HepG2 (cell line): ENCODE results near the gene EEF1A1. TPM values are rescaled to one million over a fixed set of nuclear protein-coding genes. Genes with fewer than 3 reads are reported as not detected.

Source experiments
- ATRX ChIP-seq: sonication (generic); formaldehyde crosslinking; IDR thresholded peaks from 2 replicates; pipeline ENCODE4 v1.4.0; 2020; ENCODE audit warnings: missing genetic modification reagents, borderline replicate concordance
- CBX5 ChIP-seq: sonication (generic); formaldehyde crosslinking; IDR thresholded peaks from 2 replicates; pipeline ENCODE4 v1.4.0; 2020; ENCODE audit warnings: missing genetic modification reagents, borderline replicate concordance
- CHD2 ChIP-seq: IDR thresholded peaks from 2 replicates; pipeline ENCODE4 v1.6.1; 2011; ENCODE audit warnings: low read depth, low read length, improper control_type of control experiment
- DPF2 ChIP-seq: sonication (generic); formaldehyde crosslinking; IDR thresholded peaks from 2 replicates; pipeline ENCODE4 v1.4.0; 2020; ENCODE audit warnings: mild to moderate bottlenecking, low read depth, missing genetic modification reagents, borderline replicate concordance
- EEA1 ChIP-seq: sonication (generic); formaldehyde crosslinking; IDR thresholded peaks from 2 replicates; pipeline ENCODE4 v1.5.1; 2020; ENCODE audit warnings: mild to moderate bottlenecking, missing genetic modification reagents, borderline replicate concordance
- HDAC1 ChIP-seq: sonication (generic); formaldehyde crosslinking; IDR thresholded peaks from 2 replicates; pipeline ENCODE4 v1.5.1; 2020; ENCODE audit warnings: mild to moderate bottlenecking, missing genetic modification reagents
- HNRNPK ChIP-seq: fragments of 200-400 bp; formaldehyde crosslinking; IDR thresholded peaks from 2 replicates; pipeline ENCODE4 v1.6.1; 2018; ENCODE audit warnings: low read length, low read depth, moderate library complexity, mild to moderate bottlenecking; ENCODE audit not compliant: poor library complexity, severe bottlenecking
- LCORL ChIP-seq, 2 experiments: fragments of 450-650 bp in 1 of 2; sonication (generic) in 1 of 2; formaldehyde crosslinking in 1 of 2; IDR thresholded peaks; 2 replicates each; pipeline versions ENCODE4 v1.5.0 to v1.6.1; 2017 to 2020; ENCODE audit warnings: antibody characterized with exemption in 1 of 2, missing genetic modification reagents in 1 of 2
- POLR2AphosphoS5 ChIP-seq: IDR thresholded peaks from 2 replicates; pipeline ENCODE4 v1.6.1; 2012; ENCODE audit warnings: low read depth, low read length
- SMAD1 ChIP-seq: sonication (generic); formaldehyde crosslinking; IDR thresholded peaks from 2 replicates; pipeline ENCODE4 v1.4.0; 2020; ENCODE audit warnings: missing genetic modification reagents, low read depth, mild to moderate bottlenecking, borderline replicate concordance
- TBX2 ChIP-seq: sonication (generic); formaldehyde crosslinking; IDR thresholded peaks from 2 replicates; pipeline ENCODE4 v1.5.0; 2020; ENCODE audit warnings: missing genetic modification reagents, mild to moderate bottlenecking, borderline replicate concordance
- WIZ ChIP-seq: sonication (generic); formaldehyde crosslinking; IDR thresholded peaks from 2 replicates; pipeline ENCODE4 v1.5.1; 2020; ENCODE audit warnings: mild to moderate bottlenecking, missing genetic modification reagents
- YY1 ChIP-seq: IDR thresholded peaks from 2 replicates; pipeline ENCODE4 v1.6.1; 2011; ENCODE audit warnings: low read length, low read depth, moderate library complexity, mild to moderate bottlenecking; ENCODE audit not compliant: insufficient read depth, insufficient replicate concordance
- ZFYVE20 ChIP-seq: sonication (generic); formaldehyde crosslinking; IDR thresholded peaks from 2 replicates; pipeline ENCODE4 v1.8.0; 2023; ENCODE audit warnings: low read depth, mild to moderate bottlenecking, moderate library complexity, missing genetic modification reagents, borderline replicate concordance
- ZNF10 ChIP-seq: sonication (generic); formaldehyde crosslinking; IDR thresholded peaks from 2 replicates; pipeline ENCODE4 v1.4.0; 2020; ENCODE audit warnings: mild to moderate bottlenecking, low read depth, missing genetic modification reagents, borderline replicate concordance
- ZNF207 ChIP-seq: fragments of 450-650 bp; IDR thresholded peaks from 2 replicates; pipeline ENCODE4 v1.6.1; 2016; ENCODE audit warnings: antibody characterized with exemption, borderline replicate concordance
- ZNF460 ChIP-seq: sonication (generic); formaldehyde crosslinking; IDR thresholded peaks from 2 replicates; pipeline ENCODE4 v1.5.1; 2020; ENCODE audit warnings: missing genetic modification reagents, mild to moderate bottlenecking, borderline replicate concordance
- ZNF564 ChIP-seq: sonication (generic); formaldehyde crosslinking; IDR thresholded peaks from 2 replicates; pipeline ENCODE4 v1.8.1; 2023; ENCODE audit warnings: mild to moderate bottlenecking, missing genetic modification reagents
- ZNF574 ChIP-seq: sonication (generic); formaldehyde crosslinking; IDR thresholded peaks from 2 replicates; pipeline ENCODE4 v1.4.0; 2020; ENCODE audit warnings: missing genetic modification reagents
- ZSCAN29 ChIP-seq: sonication (generic); formaldehyde crosslinking; conservative IDR thresholded peaks from 2 replicates; pipeline ENCODE4 v1.4.0; 2020; ENCODE audit warnings: mild to moderate bottlenecking, missing genetic modification reagents
- polyA plus RNA-seq, 8 experiments: library from polyadenylated mRNA; depleted of rRNA in 3 of 8; stranded (reverse) in 7 of 8; unstranded in 1 of 8; fragments of >200 nt; fragmentation: Illumina TruSeq in 4 of 8; extraction: Trizol in 4 of 8; gene quantifications; 2 replicates each; pipeline versions ENCODE4 v1.2.1 to v1.2.3, GENCODE V29; 2011 to 2016; ENCODE audit warnings: low read depth in 4 of 8, missing spikeins in 1 of 8, mixed read lengths in 1 of 8; ENCODE audit not compliant: insufficient read depth in 1 of 8
- total RNA-seq, 5 experiments: library from RNA; depleted of rRNA; stranded (reverse); fragments of >200 nt; fragmentation: Illumina TruSeq; extraction: Trizol; gene quantifications; 2 replicates each; pipeline ENCODE4 v1.2.3, GENCODE V29; 2016; ENCODE audit warnings: low read depth in 1 of 5
- TF ChIP-seq, protein P1 (sequence below): sonication (generic); formaldehyde crosslinking; IDR thresholded peaks from 2 replicates; pipeline ENCODE4 v1.4.0; 2020; ENCODE audit warnings: mild to moderate bottlenecking, missing genetic modification reagents
- TF ChIP-seq, protein P2 (sequence below): sonication (generic); formaldehyde crosslinking; IDR thresholded peaks from 2 replicates; pipeline ENCODE4 v1.5.1; 2020; ENCODE audit warnings: missing genetic modification reagents, mild to moderate bottlenecking, borderline replicate concordance
- TF ChIP-seq, protein P3 (sequence below): sonication (generic); formaldehyde crosslinking; IDR thresholded peaks from 2 replicates; pipeline ENCODE4 v1.9.0; 2021; ENCODE audit warnings: missing genetic modification reagents, mild to moderate bottlenecking, borderline replicate concordance

Gene EEF1A1
- total and polyA plus RNA-seq, 2 of the 13 experiments (the other 11 are each of a cell fraction or from before 2014, with no cell fraction given), result 13,726 to 17,172 TPM

DNA sequence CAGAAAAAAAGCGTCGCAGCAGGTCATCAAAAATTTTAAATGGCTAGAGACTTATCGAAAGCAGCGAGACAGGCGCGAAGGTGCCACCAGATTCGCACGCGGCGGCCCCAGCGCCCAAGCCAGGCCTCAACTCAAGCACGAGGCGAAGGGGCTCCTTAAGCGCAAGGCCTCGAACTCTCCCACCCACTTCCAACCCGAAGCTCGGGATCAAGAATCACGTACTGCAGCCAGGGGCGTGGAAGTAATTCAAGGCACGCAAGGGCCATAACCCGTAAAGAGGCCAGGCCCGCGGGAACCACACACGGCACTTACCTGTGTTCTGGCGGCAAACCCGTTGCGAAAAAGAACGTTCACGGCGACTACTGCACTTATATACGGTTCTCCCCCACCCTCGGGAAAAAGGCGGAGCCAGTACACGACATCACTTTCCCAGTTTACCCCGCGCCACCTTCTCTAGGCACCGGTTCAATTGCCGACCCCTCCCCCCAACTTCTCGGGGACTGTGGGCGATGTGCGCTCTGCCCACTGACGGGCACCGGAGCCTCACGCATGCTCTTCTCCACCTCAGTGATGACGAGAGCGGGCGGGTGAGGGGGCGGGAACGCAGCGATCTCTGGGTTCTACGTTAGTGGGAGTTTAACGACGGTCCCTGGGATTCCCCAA, at the start of gene EEF1A1 (continued):
- TF ChIP-seq ZNF574 (CRISPR knock-in tag), result no peak
- no peak for TF ChIP-seq DPF2 (CRISPR knock-in tag)
- no peak for TF ChIP-seq ZNF207
- peak; percentile 80 for TF ChIP-seq YY1
- TF ChIP-seq ZSCAN29 (CRISPR knock-in tag), result no peak
- no peak for TF ChIP-seq HNRNPK
- TF ChIP-seq ZFYVE20 (CRISPR knock-in tag), result no peak
- TF ChIP-seq LCORL (IDR thresholded peaks at IDR 0.05), result no peak
- peak; percentile 10; the same call in 1 of the 2 replicates for TF ChIP-seq LCORL (CRISPR knock-in tag; IDR thresholded peaks at IDR 0.05)
- TF ChIP-seq, protein P1, sequence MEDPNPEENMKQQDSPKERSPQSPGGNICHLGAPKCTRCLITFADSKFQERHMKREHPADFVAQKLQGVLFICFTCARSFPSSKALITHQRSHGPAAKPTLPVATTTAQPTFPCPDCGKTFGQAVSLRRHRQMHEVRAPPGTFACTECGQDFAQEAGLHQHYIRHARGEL (CRISPR knock-in tag), result no peak; the same call in 1 of the 2 replicates
- TF ChIP-seq, protein P2, sequence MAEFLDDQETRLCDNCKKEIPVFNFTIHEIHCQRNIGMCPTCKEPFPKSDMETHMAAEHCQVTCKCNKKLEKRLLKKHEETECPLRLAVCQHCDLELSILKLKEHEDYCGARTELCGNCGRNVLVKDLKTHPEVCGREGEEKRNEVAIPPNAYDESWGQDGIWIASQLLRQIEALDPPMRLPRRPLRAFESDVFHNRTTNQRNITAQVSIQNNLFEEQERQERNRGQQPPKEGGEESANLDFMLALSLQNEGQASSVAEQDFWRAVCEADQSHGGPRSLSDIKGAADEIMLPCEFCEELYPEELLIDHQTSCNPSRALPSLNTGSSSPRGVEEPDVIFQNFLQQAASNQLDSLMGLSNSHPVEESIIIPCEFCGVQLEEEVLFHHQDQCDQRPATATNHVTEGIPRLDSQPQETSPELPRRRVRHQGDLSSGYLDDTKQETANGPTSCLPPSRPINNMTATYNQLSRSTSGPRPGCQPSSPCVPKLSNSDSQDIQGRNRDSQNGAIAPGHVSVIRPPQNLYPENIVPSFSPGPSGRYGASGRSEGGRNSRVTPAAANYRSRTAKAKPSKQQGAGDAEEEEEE (CRISPR knock-in tag), result no peak
- 0 out of 2 replicates have a peak, but pooled peaks have one; percentile 42 for TF ChIP-seq WIZ
- TF ChIP-seq CHD2, result peak; percentile 52; the same call in 1 of the 2 replicates
- TF ChIP-seq TBX2, result peak; percentile 14; the same call in 1 of the 2 replicates
- TF ChIP-seq ZNF10, result no peak
- TF ChIP-seq CBX5 (CRISPR knock-in tag), result no peak; the same call in 1 of the 2 replicates
- TF ChIP-seq EEA1 (CRISPR knock-in tag), result peak; percentile 54; the same call in 1 of the 2 replicates
- TF ChIP-seq POLR2AphosphoS5, result peak; percentile 100
- peak; percentile 55; the same call in 1 of the 2 replicates for TF ChIP-seq SMAD1 (CRISPR knock-in tag)
- TF ChIP-seq ZNF564 (CRISPR knock-in tag), result no peak
- no peak for TF ChIP-seq ATRX (CRISPR knock-in tag)
- no peak; the same call in 1 of the 2 replicates for TF ChIP-seq ZNF460 (CRISPR knock-in tag)
- peak; percentile 61 for TF ChIP-seq HDAC1
- TF ChIP-seq, protein P3, sequence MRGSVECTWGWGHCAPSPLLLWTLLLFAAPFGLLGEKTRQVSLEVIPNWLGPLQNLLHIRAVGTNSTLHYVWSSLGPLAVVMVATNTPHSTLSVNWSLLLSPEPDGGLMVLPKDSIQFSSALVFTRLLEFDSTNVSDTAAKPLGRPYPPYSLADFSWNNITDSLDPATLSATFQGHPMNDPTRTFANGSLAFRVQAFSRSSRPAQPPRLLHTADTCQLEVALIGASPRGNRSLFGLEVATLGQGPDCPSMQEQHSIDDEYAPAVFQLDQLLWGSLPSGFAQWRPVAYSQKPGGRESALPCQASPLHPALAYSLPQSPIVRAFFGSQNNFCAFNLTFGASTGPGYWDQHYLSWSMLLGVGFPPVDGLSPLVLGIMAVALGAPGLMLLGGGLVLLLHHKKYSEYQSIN (CRISPR knock-in tag), result no peak
